ENCODE results near the gene PCSK9.
"Not testable (repeated sequence)": the region's sequence is repeated elsewhere in the genome, so short reads cannot be mapped to it uniquely, and the experiment has no call there.

DNA sequence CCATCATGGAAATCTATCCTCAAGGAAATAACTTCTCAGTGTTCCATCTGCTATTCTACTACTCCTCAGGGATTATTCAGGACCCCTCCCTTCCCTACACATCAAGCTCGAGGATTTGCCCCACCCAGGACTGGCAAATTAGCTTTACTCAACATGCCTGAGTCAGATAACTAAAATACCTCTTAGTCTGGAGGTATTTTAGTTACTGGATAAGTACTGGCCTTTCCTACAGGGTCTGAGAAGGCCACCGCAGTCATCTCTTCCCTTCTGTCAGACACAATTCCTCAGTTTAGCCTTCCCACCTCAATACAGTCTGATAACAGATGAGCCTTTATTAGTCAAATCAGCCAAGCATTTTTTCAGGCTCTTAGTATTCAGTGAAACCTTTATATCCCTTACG lies 12.7 kb upstream of the PCSK9 start:
- TF ChIP-seq, protein P1, sequence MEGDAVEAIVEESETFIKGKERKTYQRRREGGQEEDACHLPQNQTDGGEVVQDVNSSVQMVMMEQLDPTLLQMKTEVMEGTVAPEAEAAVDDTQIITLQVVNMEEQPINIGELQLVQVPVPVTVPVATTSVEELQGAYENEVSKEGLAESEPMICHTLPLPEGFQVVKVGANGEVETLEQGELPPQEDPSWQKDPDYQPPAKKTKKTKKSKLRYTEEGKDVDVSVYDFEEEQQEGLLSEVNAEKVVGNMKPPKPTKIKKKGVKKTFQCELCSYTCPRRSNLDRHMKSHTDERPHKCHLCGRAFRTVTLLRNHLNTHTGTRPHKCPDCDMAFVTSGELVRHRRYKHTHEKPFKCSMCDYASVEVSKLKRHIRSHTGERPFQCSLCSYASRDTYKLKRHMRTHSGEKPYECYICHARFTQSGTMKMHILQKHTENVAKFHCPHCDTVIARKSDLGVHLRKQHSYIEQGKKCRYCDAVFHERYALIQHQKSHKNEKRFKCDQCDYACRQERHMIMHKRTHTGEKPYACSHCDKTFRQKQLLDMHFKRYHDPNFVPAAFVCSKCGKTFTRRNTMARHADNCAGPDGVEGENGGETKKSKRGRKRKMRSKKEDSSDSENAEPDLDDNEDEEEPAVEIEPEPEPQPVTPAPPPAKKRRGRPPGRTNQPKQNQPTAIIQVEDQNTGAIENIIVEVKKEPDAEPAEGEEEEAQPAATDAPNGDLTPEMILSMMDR (conservative IDR thresholded peaks at IDR 0.05): not testable (repeated sequence)
- not testable (repeated sequence) for TF ChIP-seq ZFX (IDR thresholded peaks at IDR 0.05)
